HG03342 (cell line): ENCODE results near the gene ZNF695.
"Not testable (repeated sequence)": the region's sequence is repeated elsewhere in the genome, so short reads cannot be mapped to it uniquely, and the experiment has no call there.

Experiments
- ATAC-seq: cut with Tn5 transposase; IDR thresholded peaks from one replicate; pipeline ENCODE4 v1.9.1; 2021; ENCODE audit warnings: mild to moderate bottlenecking, moderate library complexity; ENCODE audit not compliant: unreplicated experiment

The ZNF695 gene

GRCh38 chr1:247007511-247008405 is at the start of gene ZNF695:
Gene ZNF695 (minus strand): TSS chr1:247008057. CDS start chr1:247007908, 149 bp downstream.
- ATAC-seq: peak; percentile 99

DNA sequence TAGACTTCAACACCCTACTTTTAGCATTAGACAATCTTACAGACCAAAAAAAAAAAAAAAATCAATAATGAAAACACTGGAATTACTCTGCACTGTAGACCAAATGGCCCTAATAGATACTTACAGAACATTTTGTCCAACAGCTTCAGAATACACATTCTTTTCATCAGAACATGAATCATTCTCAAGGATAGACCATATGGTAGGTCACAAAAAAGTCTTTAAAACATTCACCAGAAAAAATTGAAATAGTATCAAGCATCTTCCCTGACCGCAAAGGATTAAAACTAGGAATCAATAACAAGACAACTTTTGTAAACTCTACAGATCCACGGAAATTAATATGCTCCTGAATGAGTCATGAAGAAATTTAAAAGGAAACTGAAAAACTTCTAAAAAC is 48.2 kb upstream of the ZNF695 start:
- no peak for ATAC-seq

DNA sequence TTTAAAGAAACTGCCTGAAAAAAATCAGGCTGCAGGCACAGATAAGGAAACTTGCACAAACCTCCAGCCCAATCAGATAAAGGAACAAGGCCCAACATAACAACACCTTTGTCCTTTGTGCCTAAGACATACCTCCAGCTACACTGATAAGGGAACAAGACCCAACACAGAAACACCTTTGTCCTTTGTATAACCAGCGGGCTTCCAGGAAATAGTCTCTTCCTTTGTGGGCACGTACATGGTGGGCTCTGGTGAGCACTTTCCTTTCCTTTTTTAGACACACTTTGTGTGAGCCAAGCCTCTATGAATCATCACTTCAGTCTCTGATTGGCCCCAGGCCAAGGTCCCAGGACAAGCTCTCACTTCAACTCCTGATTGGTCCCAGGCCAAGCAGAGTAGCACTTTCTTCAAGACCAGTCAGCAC is 47.1 kb upstream of the ZNF695 start:
- no peak for ATAC-seq

GRCh38 chr1:247047702-247048101 is 39.8 kb upstream of the ZNF695 start:
- no peak for ATAC-seq

- no peak for ATAC-seq
These were observed 39.4 kb upstream of the ZNF695 start for GRCh38 chr1:247047260-247047659.

- ATAC-seq: no peak
These were observed 35.5 kb upstream of the ZNF695 start for GRCh38 chr1:247043406-247043805.

DNA sequence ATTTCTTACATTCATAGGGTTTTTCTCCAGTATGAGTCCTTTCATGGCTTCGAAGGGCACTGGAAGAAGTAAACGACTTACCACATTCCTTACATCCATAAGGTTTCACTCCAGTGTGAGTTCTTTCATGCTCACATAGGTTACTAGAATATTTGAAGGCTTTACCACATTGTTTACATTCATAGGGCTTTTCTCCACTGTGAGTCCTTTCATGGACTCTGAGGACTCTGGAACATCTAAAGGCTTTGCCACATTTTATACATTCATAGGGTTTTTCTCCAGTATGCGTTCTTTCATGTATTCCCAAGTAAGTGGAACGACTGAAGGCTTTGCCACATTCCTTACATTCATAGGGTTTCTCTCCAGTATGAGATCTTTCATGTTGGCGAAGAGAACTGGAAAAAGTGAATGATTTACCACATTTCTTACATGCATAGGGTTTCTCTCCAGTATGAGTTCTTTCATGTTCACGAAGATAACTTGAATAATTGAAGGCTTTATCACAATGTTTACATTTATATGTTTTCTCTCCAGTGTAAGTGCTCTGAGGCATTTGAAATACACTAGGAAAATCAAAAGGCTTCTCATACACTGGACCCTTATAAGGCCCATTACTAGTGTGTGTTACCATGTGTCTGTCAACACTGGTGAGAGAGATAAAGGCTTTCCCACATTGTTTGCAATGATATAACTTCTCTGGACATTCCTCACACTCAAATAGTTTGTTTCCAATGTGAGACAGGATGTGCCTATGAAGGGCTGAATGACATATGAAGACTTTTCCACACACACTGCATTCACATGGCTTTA is 29.9 kb upstream of the ZNF695 start:
- no peak for ATAC-seq

DNA sequence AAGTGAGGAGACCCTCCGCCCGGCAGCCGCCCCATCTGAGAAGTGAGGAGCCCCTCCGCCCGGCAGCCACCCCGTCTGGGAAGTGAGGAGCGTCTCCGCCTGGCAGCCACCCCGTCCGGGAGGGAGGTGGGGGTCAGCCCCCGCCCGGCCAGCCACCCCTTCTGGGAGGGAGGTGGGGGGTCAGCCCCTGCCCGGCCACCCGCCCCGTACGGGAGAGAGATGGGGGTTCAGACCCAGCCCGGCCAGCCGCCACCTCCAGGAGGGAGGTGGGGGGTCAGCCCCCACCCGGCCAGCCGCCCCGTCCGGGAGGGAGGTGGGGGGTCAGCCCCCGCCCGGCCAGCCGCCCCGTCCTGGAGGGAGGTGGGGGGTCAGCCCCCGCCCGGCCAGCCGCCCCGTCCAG is 24.4 kb upstream of the ZNF695 start:
- ATAC-seq: not testable (repeated sequence)

DNA sequence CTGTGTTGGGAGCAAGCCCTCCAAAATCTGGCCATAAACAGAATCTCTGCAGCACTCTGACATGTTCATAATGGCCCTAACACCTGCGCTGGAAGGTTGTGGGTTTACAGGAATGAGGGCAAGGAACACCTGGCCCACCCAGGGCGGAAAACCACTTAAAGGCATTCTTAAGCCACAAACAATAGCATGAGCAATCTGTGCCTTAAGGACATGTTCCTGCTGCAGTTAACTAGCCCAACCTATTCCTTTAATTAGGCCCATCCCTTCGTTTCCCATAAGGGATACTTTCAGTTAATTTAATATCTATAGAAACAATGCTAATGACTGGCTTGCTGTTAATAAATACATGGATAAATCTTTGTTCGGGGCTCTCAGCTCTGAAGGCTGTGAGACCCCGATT is 16.8 kb upstream of the ZNF695 start:
- ATAC-seq: not testable (repeated sequence)

DNA sequence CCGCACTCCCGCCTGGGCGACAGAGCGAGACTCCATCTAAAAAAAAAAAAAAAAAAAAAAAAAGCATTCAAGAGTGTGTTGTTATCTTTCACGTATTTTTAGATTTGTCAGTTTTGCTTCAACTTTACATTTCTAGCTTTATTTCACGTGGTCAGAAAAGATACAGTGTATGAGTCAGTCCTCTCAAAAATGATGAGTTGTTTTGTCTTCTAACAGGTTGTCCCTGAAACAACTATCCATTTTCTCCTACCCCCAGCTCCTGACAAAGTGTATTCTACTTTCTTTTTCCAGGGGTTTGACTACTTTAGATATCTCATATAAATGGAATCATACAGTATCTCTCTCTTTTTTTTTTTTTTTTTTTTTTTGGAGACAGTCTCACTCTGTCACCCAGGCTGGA is 5.5 kb upstream of the ZNF695 start:
- ATAC-seq: no peak

DNA sequence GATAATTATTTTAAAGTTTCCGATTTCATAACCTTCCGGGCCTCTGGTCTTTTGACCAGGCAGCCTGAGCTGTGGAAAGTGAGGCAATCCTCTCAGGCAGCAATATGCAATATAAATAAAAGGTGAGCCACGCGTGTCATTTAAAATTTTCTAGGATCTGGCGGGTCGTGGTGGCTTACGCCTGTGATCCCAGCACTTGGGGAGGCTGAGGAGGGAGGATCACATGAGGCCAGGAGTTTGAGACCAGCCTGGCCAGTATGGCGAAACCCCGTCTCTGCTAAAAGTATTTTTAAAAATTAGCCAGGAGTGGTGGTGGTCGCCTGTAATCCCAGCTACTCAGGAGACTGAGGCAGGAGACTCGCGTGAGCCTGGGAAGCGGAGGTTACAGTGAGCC is 546 bp upstream of the ZNF695 start:
- no peak for ATAC-seq

DNA sequence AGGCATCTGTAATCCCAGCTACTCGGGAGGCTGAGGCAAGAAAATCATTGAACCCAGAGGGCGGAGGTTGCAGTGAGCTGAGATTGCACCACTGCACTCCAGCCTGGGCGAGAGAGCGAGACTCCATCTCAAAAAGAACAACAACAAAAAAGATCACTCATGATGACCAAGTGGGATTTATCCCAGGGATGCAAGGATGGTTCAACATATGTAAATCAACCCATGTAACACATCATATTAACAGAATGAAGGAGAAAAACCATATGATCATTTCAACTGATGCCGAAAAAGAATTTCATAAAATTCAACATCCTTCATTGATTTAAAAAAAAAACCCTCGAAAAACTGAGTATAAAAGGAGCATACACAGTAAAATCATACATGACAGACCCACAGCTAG is 3.8 kb downstream of the ZNF695 start:
- ATAC-seq: not testable (repeated sequence)

GRCh38 chr1:246989901-246990300 is 18.0 kb downstream of the ZNF695 start:
- no peak for ATAC-seq

DNA sequence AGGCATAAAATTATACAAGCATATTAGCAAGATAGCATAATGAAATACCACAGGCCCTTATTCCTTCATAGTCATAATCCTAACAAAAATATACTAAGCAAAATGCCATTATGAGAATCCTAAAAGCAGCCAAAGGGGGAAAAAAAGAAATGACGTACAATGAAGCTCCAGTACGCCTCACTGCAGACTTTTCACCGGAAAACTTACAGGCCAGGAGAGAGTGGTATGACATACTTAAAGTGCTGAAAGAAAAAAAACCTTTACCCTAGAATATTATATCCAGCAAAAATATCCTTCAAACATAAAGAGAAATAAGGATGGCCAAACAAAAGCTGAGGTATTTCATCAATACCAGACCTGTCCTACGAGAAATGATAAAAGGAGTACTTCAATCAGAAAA is 19.5 kb downstream of the ZNF695 start:
- no peak for ATAC-seq

GRCh38 chr1:246987083-246987690 is 20.7 kb downstream of the ZNF695 start:
- no peak for ATAC-seq

GRCh38 chr1:246978785-246979184 is 29.1 kb downstream of the ZNF695 start:
- ATAC-seq: no peak

GRCh38 chr1:246978281-246978680 is 29.6 kb downstream of the ZNF695 start:
- no peak for ATAC-seq

GRCh38 chr1:246971969-246972368 is 35.9 kb downstream of the ZNF695 start:
- ATAC-seq: no peak

GRCh38 chr1:246971090-246971721 is 36.7 kb downstream of the ZNF695 start:
- ATAC-seq: no peak

GRCh38 chr1:246969621-246970020 is 38.2 kb downstream of the ZNF695 start:
- no peak for ATAC-seq

GRCh38 chr1:246966502-246966901 is 41.4 kb downstream of the ZNF695 start:
- no peak for ATAC-seq
